ENCODE measurements around the gene MYO16. TPM values are rescaled to one million over a fixed set of nuclear protein-coding genes. Genes with fewer than 3 reads are reported as not detected.

Gene MYO16
- total RNA-seq, 2 experiments from 2014 or later, result not detected

- Mint-ChIP-seq H3K9me3 (ENCODE audit: low read depth) (no peaks in the 10 kb centered on the region), H3K27ac (no peak overlapping the region), H3K4me1 (no peaks in the 10 kb centered on the region), H3K4me3 (no peak overlapping the region), H3K36me3 (ENCODE audit: low read depth) (no peaks in the 10 kb centered on the region), H3K27me3 (peaks cover 14% of the 10 kb centered on the region)
- CTCF ChIA-PET, result no interaction called here
- POLR2A ChIA-PET, result no interaction called here
- intact Hi-C loops (cut with DNase I, micrococcal nuclease), result no loop called here
- DNase-seq, result no peak
- ATAC-seq, result no peak
Observed at GRCh38 chr13:108926862-108927261, 297.5 kb downstream of the MYO16 start.

GRCh38 chr13:108927615-108928014, 298.2 kb downstream of the MYO16 start:
- H3K36me3 Mint-ChIP-seq (ENCODE audit: low read depth), result no peaks in the 10 kb centered on the region
- no peaks in the 10 kb centered on the region for H3K4me1 Mint-ChIP-seq
- no peak for ATAC-seq
- ChIA-PET CTCF (no interaction called here), POLR2A (no interaction called here)
- no peak overlapping the region for H3K4me3 Mint-ChIP-seq
- peaks cover 15% of the 10 kb centered on the region for H3K27me3 Mint-ChIP-seq
- intact Hi-C loops (cut with DNase I, micrococcal nuclease), result no loop called here
- no peak overlapping the region for H3K27ac Mint-ChIP-seq
- H3K9me3 Mint-ChIP-seq (ENCODE audit: low read depth), result no peaks in the 10 kb centered on the region
- no peak for DNase-seq

GRCh38 chr13:108929532-108930206, 300.3 kb downstream of the MYO16 start:
- Mint-ChIP-seq H3K36me3 (ENCODE audit: low read depth) (no peaks in the 10 kb centered on the region), H3K27me3 (peaks cover 17% of the 10 kb centered on the region), H3K27ac (no peak overlapping the region), H3K4me3 (no peak overlapping the region), H3K4me1 (no peaks in the 10 kb centered on the region), H3K9me3 (ENCODE audit: low read depth) (no peaks in the 10 kb centered on the region)
- POLR2A ChIA-PET, result no interaction called here
- CTCF ChIA-PET, result no interaction called here
- intact Hi-C loops (cut with DNase I, micrococcal nuclease), result no loop called here
- no peak for DNase-seq
- no peak for ATAC-seq

- H3K4me3 Mint-ChIP-seq, result no peak overlapping the region
- CTCF ChIA-PET, result no interaction called here
- no peak overlapping the region for H3K27ac Mint-ChIP-seq
- no peaks in the 10 kb centered on the region for H3K9me3 Mint-ChIP-seq (ENCODE audit: low read depth)
- no peak for ATAC-seq
- no peaks in the 10 kb centered on the region for H3K4me1 Mint-ChIP-seq
- POLR2A ChIA-PET, result interaction anchor here (0.5 kb wide), 1 partner anchor 468 kb away, joined by 3 read pairs; no protein-coding TSS in a partner anchor
- peaks cover 15% of the 10 kb centered on the region for H3K27me3 Mint-ChIP-seq
- H3K36me3 Mint-ChIP-seq (ENCODE audit: low read depth), result no peaks in the 10 kb centered on the region
- DNase-seq, result no peak
- intact Hi-C loops (cut with DNase I, micrococcal nuclease), result no loop called here
Observed at GRCh38 chr13:108932196-108932595, 302.8 kb downstream of the MYO16 start.

GRCh38 chr13:108933061-108933460, 303.6 kb downstream of the MYO16 start:
- Mint-ChIP-seq H3K4me1 (no peaks in the 10 kb centered on the region), H3K9me3 (ENCODE audit: low read depth) (no peaks in the 10 kb centered on the region), H3K4me3 (no peak overlapping the region), H3K27me3 (peaks cover 18% of the 10 kb centered on the region), H3K36me3 (ENCODE audit: low read depth) (no peaks in the 10 kb centered on the region), H3K27ac (no peak overlapping the region)
- DNase-seq (no peak), ATAC-seq (no peak)
- ChIA-PET POLR2A (no interaction called here), CTCF (no interaction called here)
- intact Hi-C loops (cut with DNase I, micrococcal nuclease), result no loop called here

- Mint-ChIP-seq H3K4me3 (no peak overlapping the region), H3K27me3 (peaks cover 13% of the 10 kb centered on the region), H3K27ac (no peak overlapping the region), H3K36me3 (ENCODE audit: low read depth) (no peaks in the 10 kb centered on the region), H3K4me1 (no peaks in the 10 kb centered on the region), H3K9me3 (ENCODE audit: low read depth) (no peaks in the 10 kb centered on the region)
- CTCF ChIA-PET, result interaction anchor here (0.6 kb wide), 1 partner anchor 633 kb away, joined by 3 read pairs; no protein-coding TSS in a partner anchor
- intact Hi-C loops (cut with DNase I, micrococcal nuclease), result no loop called here
- POLR2A ChIA-PET, result no interaction called here
- DNase-seq (no peak), ATAC-seq (no peak)
Observed at GRCh38 chr13:108938155-108938554, 308.7 kb downstream of the MYO16 start.

- ChIA-PET POLR2A (no interaction called here), CTCF (no interaction called here)
- Mint-ChIP-seq H3K4me3 (no peak overlapping the region), H3K4me1 (no peaks in the 10 kb centered on the region), H3K9me3 (ENCODE audit: low read depth) (no peaks in the 10 kb centered on the region), H3K36me3 (ENCODE audit: low read depth) (no peaks in the 10 kb centered on the region), H3K27ac (no peak overlapping the region), H3K27me3 (peaks cover 11% of the 10 kb centered on the region)
- no peak for ATAC-seq
- no peak for DNase-seq
- intact Hi-C loops (cut with DNase I, micrococcal nuclease), result no loop called here
Observed at GRCh38 chr13:108940121-108940520, 310.7 kb downstream of the MYO16 start.

- Mint-ChIP-seq H3K9me3 (ENCODE audit: low read depth) (no peaks in the 10 kb centered on the region), H3K27me3 (peaks cover 4% of the 10 kb centered on the region), H3K4me1 (no peaks in the 10 kb centered on the region), H3K4me3 (no peak overlapping the region), H3K36me3 (ENCODE audit: low read depth) (no peaks in the 10 kb centered on the region), H3K27ac (no peak overlapping the region)
- intact Hi-C loops (cut with DNase I, micrococcal nuclease), result no loop called here
- ATAC-seq, result no peak
- ChIA-PET CTCF (no interaction called here), POLR2A (no interaction called here)
- no peak for DNase-seq
Observed at GRCh38 chr13:108943842-108944241, 314.4 kb downstream of the MYO16 start.

GRCh38 chr13:108944760-108945159, 315.3 kb downstream of the MYO16 start:
- POLR2A ChIA-PET, result no interaction called here
- intact Hi-C loops (cut with DNase I, micrococcal nuclease), result no loop called here
- no peaks in the 10 kb centered on the region for H3K4me1 Mint-ChIP-seq
- peaks cover 2% of the 10 kb centered on the region for H3K27me3 Mint-ChIP-seq
- no peak for DNase-seq
- ATAC-seq, result no peak
- H3K4me3 Mint-ChIP-seq, result no peak overlapping the region
- no peak overlapping the region for H3K27ac Mint-ChIP-seq
- H3K9me3 Mint-ChIP-seq (ENCODE audit: low read depth), result no peaks in the 10 kb centered on the region
- H3K36me3 Mint-ChIP-seq (ENCODE audit: low read depth), result no peaks in the 10 kb centered on the region
- CTCF ChIA-PET, result no interaction called here

GRCh38 chr13:108947551-108948030, 318.2 kb downstream of the MYO16 start:
- Mint-ChIP-seq H3K36me3 (ENCODE audit: low read depth) (no peaks in the 10 kb centered on the region), H3K27me3 (peaks cover 2% of the 10 kb centered on the region), H3K27ac (no peak overlapping the region), H3K4me1 (no peaks in the 10 kb centered on the region), H3K9me3 (ENCODE audit: low read depth) (no peaks in the 10 kb centered on the region), H3K4me3 (no peak overlapping the region)
- ChIA-PET POLR2A (no interaction called here), CTCF (no interaction called here)
- DNase-seq (no peak), ATAC-seq (no peak)
- intact Hi-C loops (cut with DNase I, micrococcal nuclease), result no loop called here

- Mint-ChIP-seq H3K4me1 (no peaks in the 10 kb centered on the region), H3K36me3 (ENCODE audit: low read depth) (no peaks in the 10 kb centered on the region), H3K4me3 (no peak overlapping the region), H3K27ac (no peak overlapping the region), H3K9me3 (ENCODE audit: low read depth) (no peaks in the 10 kb centered on the region), H3K27me3 (peaks cover 2% of the 10 kb centered on the region)
- intact Hi-C loops (cut with DNase I, micrococcal nuclease), result no loop called here
- ChIA-PET CTCF (no interaction called here), POLR2A (no interaction called here)
- DNase-seq (no peak), ATAC-seq (no peak)
Observed at GRCh38 chr13:108948251-108948671, 318.9 kb downstream of the MYO16 start.

GRCh38 chr13:108950333-108951010, 321.1 kb downstream of the MYO16 start:
- H3K9me3 Mint-ChIP-seq (ENCODE audit: low read depth), result no peaks in the 10 kb centered on the region
- no peaks in the 10 kb centered on the region for H3K36me3 Mint-ChIP-seq (ENCODE audit: low read depth)
- H3K4me1 Mint-ChIP-seq, result no peaks in the 10 kb centered on the region
- peaks cover 6% of the 10 kb centered on the region for H3K27me3 Mint-ChIP-seq
- ChIA-PET POLR2A (no interaction called here), CTCF (no interaction called here)
- no peak overlapping the region for H3K27ac Mint-ChIP-seq
- no peak overlapping the region for H3K4me3 Mint-ChIP-seq
- intact Hi-C loops (cut with DNase I, micrococcal nuclease), result no loop called here
- ATAC-seq (no peak), DNase-seq (no peak)

Measured in activated CD4-positive, alpha-beta T cell treated with anti-CD3 and anti-CD28 coated beads for 36 hours (primary cell).